SK-N-SH (cell line): Measurements from ENCODE around the gene MPC1. TPM values are rescaled to one million over a fixed set of nuclear protein-coding genes. Genes with fewer than 3 reads are reported as not detected.

Experiments used
- CTCF ChIA-PET: fragments of 300-600, 350-600 bp; formaldehyde crosslinking; extraction: SDS; loops from one replicate; lab custom pipeline; 2021; lab: Yijun Ruan, JAX
- POLR2A ChIA-PET: fragments of 350-600 bp; sonication (Branson Sonifier 250); formaldehyde crosslinking; extraction: SDS; loops from one replicate; lab custom pipeline; 2020; ENCODE audit warnings: antibody characterized with exemption, inconsistent platforms; lab: Yijun Ruan, JAX
- DNase-seq: peaks from one replicate; pipeline ENCODE4 v3.0.0; 2012
- H2AFZ ChIP-seq: fragments of 200-600 bp; sonication (generic); 2 replicates; pipeline ENCODE4 v1.8.1; 2016; ENCODE audit warnings: antibody characterized with exemption, mild to moderate bottlenecking, low read depth
- H3F3A ChIP-seq: fragments of 200-600 bp; sonication (generic); replicated peaks from 2 replicates; pipeline ENCODE3; 2016; ENCODE audit warnings: antibody characterized with exemption, mild to moderate bottlenecking; ENCODE audit not compliant: insufficient read depth
- H3K27ac ChIP-seq, 2 experiments: fragments of 200-500 bp in 1 of 2; fragments of 200-600 bp in 1 of 2; sonication (Bioruptor generic) in 1 of 2; sonication (generic), shearing (Covaris generic) in 1 of 2; 2 replicates each; pipeline versions ENCODE4 v1.5.1 to v1.6.1; 2014 to 2016; ENCODE audit warnings: low read depth in 2 of 2, inconsistent platforms in 1 of 2, low read length in 1 of 2, mild to moderate bottlenecking in 1 of 2, mixed read lengths in 1 of 2
- H3K27me3 ChIP-seq: fragments of 200-600 bp; sonication (generic), shearing (Covaris generic); 2 replicates; pipeline ENCODE4 v1.6.1; 2016; ENCODE audit warnings: mixed run types; ENCODE audit not compliant: insufficient read depth
- H3K36me3 ChIP-seq, 2 experiments: fragments of 200-500 bp in 1 of 2; fragments of 200-600 bp in 1 of 2; sonication (Bioruptor generic) in 1 of 2; sonication (generic) in 1 of 2; replicated peaks in 1 of 2; 2 replicates each; pipeline versions ENCODE3 to v1.5.1; 2014 to 2016; ENCODE audit warnings: low read length in 1 of 2, mild to moderate bottlenecking in 1 of 2; ENCODE audit not compliant: insufficient read depth in 2 of 2, control insufficient read depth in 1 of 2
- H3K4me1 ChIP-seq, 2 experiments: fragments of 200-500 bp in 1 of 2; fragments of 200-600 bp in 1 of 2; sonication (Bioruptor generic) in 1 of 2; sonication (generic), shearing (Covaris generic) in 1 of 2; 2 replicates each; pipeline versions ENCODE4 v1.5.1 to v1.6.1; 2014 to 2016; ENCODE audit warnings: low read depth in 1 of 2, low read length in 1 of 2, mixed run types in 1 of 2; ENCODE audit not compliant: insufficient read depth in 2 of 2, control insufficient read depth in 1 of 2
- H3K4me2 ChIP-seq: fragments of 200-600 bp; sonication (generic), shearing (Covaris generic); 2 replicates; pipeline ENCODE4 v1.6.1; 2017; ENCODE audit warnings: mixed run types
- H3K4me3 ChIP-seq, 2 experiments: fragments of 200-500 bp in 1 of 2; fragments of 200-600 bp in 1 of 2; sonication (Bioruptor generic) in 1 of 2; sonication (generic), shearing (Covaris generic) in 1 of 2; 2 replicates each; pipeline versions ENCODE4 v1.5.1 to v1.8.1; 2014 to 2016; ENCODE audit warnings: low read depth in 2 of 2, inconsistent platforms in 1 of 2, low read length in 1 of 2, mild to moderate bottlenecking in 1 of 2, mixed read lengths in 1 of 2, moderate library complexity in 1 of 2
- H3K79me2 ChIP-seq: fragments of 200-600 bp; sonication (generic); 2 replicates; pipeline ENCODE4 v1.8.1; 2017; ENCODE audit warnings: mild to moderate bottlenecking; ENCODE audit not compliant: insufficient read depth
- H3K9ac ChIP-seq: fragments of 200-600 bp; sonication (generic); 2 replicates; pipeline ENCODE4 v1.6.1; 2017; ENCODE audit warnings: mixed run types
- H3K9me2 ChIP-seq: fragments of 200-600 bp; sonication (generic); 2 replicates; pipeline ENCODE4 v1.6.1; 2017; ENCODE audit warnings: mixed run types
- H3K9me3 ChIP-seq: fragments of 200-600 bp; sonication (generic); 2 replicates; pipeline ENCODE4 v1.6.1; 2017; ENCODE audit warnings: mixed run types, mild to moderate bottlenecking, moderate library complexity
- H4K20me1 ChIP-seq: fragments of 200-600 bp; sonication (generic); 2 replicates; pipeline ENCODE4 v1.6.1; 2017; ENCODE audit warnings: mild to moderate bottlenecking, mixed run types; ENCODE audit not compliant: insufficient read depth
- ELF1 ChIP-seq: IDR thresholded peaks from 2 replicates; pipeline ENCODE4 v1.4.0; 2012
- EP300 ChIP-seq, 2 experiments: IDR thresholded peaks; 2 replicates each; pipeline versions ENCODE4 v1.4.0 to v1.6.1; 2012; ENCODE audit warnings: borderline replicate concordance in 1 of 2, low read depth in 1 of 2, low read length in 1 of 2
- FOSL2 ChIP-seq: IDR thresholded peaks from 2 replicates; pipeline ENCODE4 v1.4.0; 2012; ENCODE audit warnings: low read depth, mild to moderate bottlenecking, moderate library complexity, borderline replicate concordance
- FOXM1 ChIP-seq: IDR thresholded peaks from 2 replicates; pipeline ENCODE4 v1.4.0; 2012; ENCODE audit warnings: low read depth, mild to moderate bottlenecking
- GABPA ChIP-seq: IDR thresholded peaks from 2 replicates; pipeline ENCODE4 v1.4.0; 2012; ENCODE audit warnings: low read depth, mild to moderate bottlenecking
- GATA2 ChIP-seq: sonication (generic); formaldehyde crosslinking; IDR thresholded peaks from 2 replicates; pipeline ENCODE4 v1.5.0; 2020; ENCODE audit warnings: mild to moderate bottlenecking, missing genetic modification reagents
- MAX ChIP-seq: IDR thresholded peaks from 2 replicates; pipeline ENCODE4 v1.4.0; 2012; ENCODE audit warnings: low read depth
- MXI1 ChIP-seq: IDR thresholded peaks from 2 replicates; pipeline ENCODE4 v1.6.1; 2012; ENCODE audit warnings: mild to moderate bottlenecking, low read depth, low read length, improper control_type of control experiment
- NFIC ChIP-seq: IDR thresholded peaks from 2 replicates; pipeline ENCODE4 v1.4.0; 2012; ENCODE audit warnings: borderline replicate concordance
- NRF1 ChIP-seq: IDR thresholded peaks from 2 replicates; pipeline ENCODE4 v1.6.1; 2012; ENCODE audit warnings: low read depth, mild to moderate bottlenecking, low read length
- POLR2AphosphoS5 ChIP-seq: IDR thresholded peaks from 2 replicates; pipeline ENCODE4 v1.6.1; 2012; ENCODE audit warnings: low read depth, low read length
- RAD21 ChIP-seq: IDR thresholded peaks from 2 replicates; pipeline ENCODE4 v1.6.1; 2012; ENCODE audit warnings: mild to moderate bottlenecking, low read length
- RFX5 ChIP-seq: IDR thresholded peaks from 2 replicates; pipeline ENCODE4 v1.6.1; 2012; ENCODE audit warnings: mild to moderate bottlenecking, improper control_type of control experiment, low read length
- RXRA ChIP-seq: IDR thresholded peaks from 2 replicates; pipeline ENCODE4 v1.4.0; 2012; ENCODE audit warnings: low read depth, mild to moderate bottlenecking, borderline replicate concordance
- TAF1 ChIP-seq: IDR thresholded peaks from 2 replicates; pipeline ENCODE4 v1.6.1; 2012; ENCODE audit warnings: low read depth, mild to moderate bottlenecking, low read length, moderate library complexity, borderline replicate concordance
- TCF12 ChIP-seq: IDR thresholded peaks from 2 replicates; pipeline ENCODE4 v1.4.0; 2012
- TEAD4 ChIP-seq: IDR thresholded peaks from 2 replicates; pipeline ENCODE4 v1.4.0; 2012; ENCODE audit warnings: mild to moderate bottlenecking, borderline replicate concordance; ENCODE audit not compliant: insufficient read depth
- YY1 ChIP-seq: IDR thresholded peaks from 2 replicates; pipeline ENCODE4 v1.4.0; 2012; ENCODE audit warnings: low read depth, mild to moderate bottlenecking
- ZBTB33 ChIP-seq: IDR thresholded peaks from 2 replicates; pipeline ENCODE4 v1.4.0; 2012; ENCODE audit warnings: low read depth, borderline replicate concordance
- WGBS: methylation state at CpG from one replicate; pipeline ENCODE4 v1.1.6; 2017; ENCODE audit warnings: low lambda C conversion rate; 5-methylcytosine and 5-hydroxymethylcytosine counted together
- polyA plus RNA-seq, 3 experiments: library from polyadenylated mRNA; depleted of rRNA; stranded (reverse); fragments of >200 nt; gene quantifications; 2 replicates each; pipeline ENCODE4 v1.2.3, GENCODE V29; 2012
- TF ChIP-seq, protein P1 (sequence below): IDR thresholded peaks from 2 replicates; pipeline ENCODE4 v1.4.0; 2012; ENCODE audit warnings: low read depth, borderline replicate concordance
- TF ChIP-seq, protein P2 (sequence below): IDR thresholded peaks from 2 replicates; pipeline ENCODE4; 2012
- TF ChIP-seq, protein P3 (sequence below): fragments of 150-350 bp; IDR thresholded peaks from 2 replicates; pipeline ENCODE4 v1.6.1; 2016; ENCODE audit warnings: mild to moderate bottlenecking, low read depth, low read length

MPC1 gene
- polyA plus RNA-seq, 1 of the 3 experiments (the other 2 are of a cell fraction), result 13.6 TPM

- TF ChIP-seq TEAD4, result no peak
- no peak for TF ChIP-seq GABPA
- no peak for TF ChIP-seq TCF12
- TF ChIP-seq MAX, result no peak
- TF ChIP-seq MXI1, result no peak
- TF ChIP-seq FOXM1, result no peak
- no peak for TF ChIP-seq NFIC
- TF ChIP-seq, all 33 proteins: peak for 0
Observed at GRCh38 chr6:166333172-166333995, 49.4 kb downstream of the MPC1 start (continued).

DNA sequence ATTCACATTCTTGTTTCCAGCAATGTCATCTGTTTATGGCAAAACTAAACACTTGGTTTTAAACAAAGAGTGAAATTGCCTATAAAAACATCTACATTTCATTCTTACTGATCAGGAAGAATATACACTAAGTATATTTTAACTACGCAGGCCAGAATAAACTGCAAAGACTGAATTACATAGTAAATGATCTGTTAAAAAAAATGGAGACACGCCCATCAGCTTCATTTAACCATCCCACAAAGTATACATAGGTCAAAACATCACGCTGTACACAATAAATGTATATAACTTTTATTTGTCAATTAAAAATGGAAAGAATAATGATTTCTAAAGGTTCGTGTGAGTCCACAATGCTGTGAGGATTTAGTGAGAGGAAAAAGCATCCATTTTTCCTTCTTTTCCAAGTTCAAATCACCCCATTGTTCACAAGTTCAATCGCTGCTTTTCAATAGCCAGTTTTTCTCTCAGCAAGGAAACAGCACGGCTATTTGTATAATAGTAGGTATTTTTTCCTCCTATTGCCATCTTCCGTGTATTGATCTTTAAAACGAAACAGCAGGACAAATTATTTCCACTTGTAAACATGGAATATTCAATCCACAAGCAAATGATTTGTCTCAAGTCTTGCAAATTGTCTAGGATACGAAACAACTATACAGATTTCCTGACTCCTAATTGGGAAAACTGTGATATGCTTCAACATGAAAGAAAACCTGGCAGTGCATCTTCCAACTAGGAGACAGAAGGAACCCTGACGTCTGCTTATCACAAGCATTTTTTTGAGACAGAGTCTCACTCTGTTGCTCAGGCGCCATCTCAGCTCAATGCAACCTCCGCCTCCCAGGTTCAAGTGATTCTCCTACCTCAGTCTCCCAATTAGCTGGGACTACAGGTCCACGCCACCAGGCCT, 51.0 kb downstream of the MPC1 start:
- H3K36me3 ChIP-seq, result peaks cover 19 to 36% of the 10 kb centered on the region in 2 experiments
- no peak for DNase-seq
- H3K9me3 ChIP-seq, result no peaks in the 10 kb centered on the region
- no peaks in the 10 kb centered on the region for H3K27me3 ChIP-seq
- peaks cover 70% of the 10 kb centered on the region for H4K20me1 ChIP-seq
- no peaks in the 10 kb centered on the region for H3K9me2 ChIP-seq
- ChIA-PET CTCF (interaction anchor here (0.6 to 1.3 kb wide), 3 partner anchors 11 to 50 kb away, joined by 4 to 5 read pairs (median 4); partner anchors contain the start of gene SFT2D1), POLR2A (no interaction called here)
- H3K4me2 ChIP-seq, result no peak overlapping the region
- no peak overlapping the region for H2AFZ ChIP-seq
- peaks cover 97% of the 10 kb centered on the region for H3K79me2 ChIP-seq
- no peak overlapping the region for H3K27ac ChIP-seq
- no peak for TF ChIP-seq RFX5
- TF ChIP-seq MXI1, result no peak
- TF ChIP-seq, protein P1, sequence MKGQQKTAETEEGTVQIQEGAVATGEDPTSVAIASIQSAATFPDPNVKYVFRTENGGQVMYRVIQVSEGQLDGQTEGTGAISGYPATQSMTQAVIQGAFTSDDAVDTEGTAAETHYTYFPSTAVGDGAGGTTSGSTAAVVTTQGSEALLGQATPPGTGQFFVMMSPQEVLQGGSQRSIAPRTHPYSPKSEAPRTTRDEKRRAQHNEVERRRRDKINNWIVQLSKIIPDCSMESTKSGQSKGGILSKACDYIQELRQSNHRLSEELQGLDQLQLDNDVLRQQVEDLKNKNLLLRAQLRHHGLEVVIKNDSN, result no peak
- TF ChIP-seq, protein P2, sequence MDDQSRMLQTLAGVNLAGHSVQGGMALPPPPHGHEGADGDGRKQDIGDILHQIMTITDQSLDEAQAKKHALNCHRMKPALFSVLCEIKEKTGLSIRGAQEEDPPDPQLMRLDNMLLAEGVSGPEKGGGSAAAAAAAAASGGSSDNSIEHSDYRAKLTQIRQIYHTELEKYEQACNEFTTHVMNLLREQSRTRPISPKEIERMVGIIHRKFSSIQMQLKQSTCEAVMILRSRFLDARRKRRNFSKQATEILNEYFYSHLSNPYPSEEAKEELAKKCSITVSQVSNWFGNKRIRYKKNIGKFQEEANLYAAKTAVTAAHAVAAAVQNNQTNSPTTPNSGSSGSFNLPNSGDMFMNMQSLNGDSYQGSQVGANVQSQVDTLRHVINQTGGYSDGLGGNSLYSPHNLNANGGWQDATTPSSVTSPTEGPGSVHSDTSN, result no peak
- no peak for TF ChIP-seq RAD21
- no peak for TF ChIP-seq YY1
- TF ChIP-seq FOSL2, result no peak
- no peak for TF ChIP-seq TAF1
- TF ChIP-seq RXRA, result no peak
- TF ChIP-seq NFIC, result no peak
- TF ChIP-seq EP300 (IDR thresholded peaks at IDR 0.05; ENCODE audit: borderline replicate concordance in 1 of 2, low read depth in 1 of 2, low read length in 1 of 2), result no peak
- no peak for TF ChIP-seq ELF1
- TF ChIP-seq NRF1, result no peak
- TF ChIP-seq POLR2AphosphoS5, result no peak
- TF ChIP-seq MAX, result no peak
- TF ChIP-seq GATA2 (CRISPR knock-in tag), result no peak
- TF ChIP-seq, protein P3, sequence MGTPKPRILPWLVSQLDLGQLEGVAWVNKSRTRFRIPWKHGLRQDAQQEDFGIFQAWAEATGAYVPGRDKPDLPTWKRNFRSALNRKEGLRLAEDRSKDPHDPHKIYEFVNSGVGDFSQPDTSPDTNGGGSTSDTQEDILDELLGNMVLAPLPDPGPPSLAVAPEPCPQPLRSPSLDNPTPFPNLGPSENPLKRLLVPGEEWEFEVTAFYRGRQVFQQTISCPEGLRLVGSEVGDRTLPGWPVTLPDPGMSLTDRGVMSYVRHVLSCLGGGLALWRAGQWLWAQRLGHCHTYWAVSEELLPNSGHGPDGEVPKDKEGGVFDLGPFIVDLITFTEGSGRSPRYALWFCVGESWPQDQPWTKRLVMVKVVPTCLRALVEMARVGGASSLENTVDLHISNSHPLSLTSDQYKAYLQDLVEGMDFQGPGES, result no peak
- TF ChIP-seq FOXM1, result no peak
- no peak for TF ChIP-seq ZBTB33
- H3F3A ChIP-seq, result peaks cover 5% of the 10 kb centered on the region
- no peak overlapping the region for H3K4me3 ChIP-seq
- WGBS, result 90% methylated on average over 13 of the region's 13 CpGs
- no peak overlapping the region for H3K9ac ChIP-seq
- peaks cover 0 to 8% of the 10 kb centered on the region in 2 experiments; a peak in 2 of 4 replicates for H3K4me1 ChIP-seq
